Loucy (cell line): ENCODE results near the gene PITX1.

Experiments
- EZH2phosphoT487 ChIP-seq: fragments of 200-600 bp; IDR thresholded peaks from 2 replicates; pipeline ENCODE4 v1.6.1; 2018; ENCODE audit warnings: antibody characterized with exemption, mild to moderate bottlenecking, moderate library complexity, borderline replicate concordance
- TF ChIP-seq, protein P1 (sequence below): fragments of 200-600 bp; sonication (generic); conservative IDR thresholded peaks from 2 replicates; pipeline ENCODE4 v1.5.1; 2014; ENCODE audit warnings: mild to moderate bottlenecking, antibody characterized with exemption, low read length

DNA sequence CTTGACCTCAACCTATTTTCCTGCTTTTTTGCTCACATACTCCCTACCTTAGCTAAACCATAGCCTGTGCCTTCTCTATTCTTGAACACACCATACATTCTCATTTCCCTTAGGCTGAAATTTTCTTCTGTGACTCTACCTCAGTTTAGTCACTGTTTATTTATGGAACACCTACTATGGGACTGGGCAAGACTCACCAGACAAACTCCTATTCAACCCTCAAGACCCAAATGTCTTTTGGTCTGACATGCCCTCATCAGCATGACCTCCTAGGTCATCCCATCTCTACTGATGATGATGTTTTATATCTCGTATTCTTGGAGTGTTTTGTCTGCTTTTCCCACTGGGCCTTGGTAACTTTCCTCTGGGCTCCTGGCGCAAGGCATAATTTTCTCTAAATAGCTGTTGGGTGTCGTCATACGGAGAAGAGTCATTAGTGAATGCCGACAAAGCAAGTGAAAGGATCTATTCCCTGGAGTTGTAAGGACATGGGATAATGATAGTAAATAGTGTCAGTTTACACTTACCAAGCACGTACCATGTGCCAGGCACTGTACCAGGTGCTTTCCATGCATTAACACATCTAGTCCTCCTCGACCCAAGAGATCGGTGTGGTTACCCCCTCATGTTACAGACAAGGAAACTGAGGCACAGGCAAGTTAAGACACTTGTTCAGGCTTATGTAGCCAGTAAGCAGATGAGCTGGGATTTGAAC is 22.4 kb upstream of the PITX1 start:
- TF ChIP-seq, protein P1, sequence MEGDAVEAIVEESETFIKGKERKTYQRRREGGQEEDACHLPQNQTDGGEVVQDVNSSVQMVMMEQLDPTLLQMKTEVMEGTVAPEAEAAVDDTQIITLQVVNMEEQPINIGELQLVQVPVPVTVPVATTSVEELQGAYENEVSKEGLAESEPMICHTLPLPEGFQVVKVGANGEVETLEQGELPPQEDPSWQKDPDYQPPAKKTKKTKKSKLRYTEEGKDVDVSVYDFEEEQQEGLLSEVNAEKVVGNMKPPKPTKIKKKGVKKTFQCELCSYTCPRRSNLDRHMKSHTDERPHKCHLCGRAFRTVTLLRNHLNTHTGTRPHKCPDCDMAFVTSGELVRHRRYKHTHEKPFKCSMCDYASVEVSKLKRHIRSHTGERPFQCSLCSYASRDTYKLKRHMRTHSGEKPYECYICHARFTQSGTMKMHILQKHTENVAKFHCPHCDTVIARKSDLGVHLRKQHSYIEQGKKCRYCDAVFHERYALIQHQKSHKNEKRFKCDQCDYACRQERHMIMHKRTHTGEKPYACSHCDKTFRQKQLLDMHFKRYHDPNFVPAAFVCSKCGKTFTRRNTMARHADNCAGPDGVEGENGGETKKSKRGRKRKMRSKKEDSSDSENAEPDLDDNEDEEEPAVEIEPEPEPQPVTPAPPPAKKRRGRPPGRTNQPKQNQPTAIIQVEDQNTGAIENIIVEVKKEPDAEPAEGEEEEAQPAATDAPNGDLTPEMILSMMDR = no peak
- no peak for TF ChIP-seq EZH2phosphoT487
